ENCODE measurements around the gene PAGR1. TPM values are rescaled to one million over a fixed set of nuclear protein-coding genes. Genes with fewer than 3 reads are reported as not detected.

PAGR1 gene
- total RNA-seq, 1 donor from 2014 or later, result 47.2 TPM

DNA sequence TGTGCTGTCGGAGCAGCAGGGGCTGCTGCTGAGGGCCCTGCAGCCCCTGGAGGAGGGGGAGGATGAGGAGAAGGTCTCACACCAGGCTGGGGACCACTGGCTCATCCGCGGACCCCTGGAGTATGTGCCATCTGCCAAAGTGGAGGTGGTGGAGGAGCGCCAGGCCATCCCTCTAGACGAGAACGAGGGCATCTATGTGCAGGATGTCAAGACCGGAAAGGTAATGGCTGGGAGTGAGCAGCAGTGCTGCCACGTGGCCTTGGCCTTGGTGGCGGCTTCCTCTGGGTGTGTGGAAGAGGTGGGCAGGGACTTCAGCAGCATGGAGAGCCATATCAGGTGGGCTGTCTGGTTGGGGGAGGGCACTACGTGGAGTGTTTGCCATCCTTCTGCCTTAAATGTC, 24.3 kb downstream of the PAGR1 start:
- Histone ChIP-seq H3F3A (ENCODE audit: low read depth) (no peaks in the 10 kb centered on the region), H3K27me3 (no peaks in the 10 kb centered on the region), H3K79me2 (ENCODE audit: low read depth) (no peaks in the 10 kb centered on the region), H3K9me3 (ENCODE audit: low read depth) (no peaks in the 10 kb centered on the region), H3K9ac (no peak overlapping the region), H4K20me1 (ENCODE audit: low read depth) (no peaks in the 10 kb centered on the region), H3K4me1 (no peaks in the 10 kb centered on the region), H3K36me3 (no peaks in the 10 kb centered on the region), H3K4me2 (no peak overlapping the region), H3K27ac (no peak overlapping the region), H2AFZ (replicated peaks) (no peak overlapping the region), H3K4me3 (no peak overlapping the region)
- Mint-ChIP-seq H3K27ac (peak overlapping the region; percentile 46), H3K9me3 (no peaks in the 10 kb centered on the region), H3K4me1 (peaks cover 4% of the 10 kb centered on the region), H3K4me3 (no peak overlapping the region), H3K27me3 (ENCODE audit: insufficient read depth, low read depth) (peaks cover 4% of the 10 kb centered on the region), H3K36me3 (no peaks in the 10 kb centered on the region)
- no peak for TF ChIP-seq EZH2phosphoT487 (IDR thresholded peaks at IDR 0.05)
- no peak for DNase-seq (ENCODE audit: low spot score)

- H2AFZ ChIP-seq (replicated peaks), result no peak overlapping the region
- peaks cover 4% of the 10 kb centered on the region for H3K27me3 Mint-ChIP-seq (ENCODE audit: insufficient read depth, low read depth)
- no peak overlapping the region for H3K27ac Mint-ChIP-seq
- H3K4me3 Mint-ChIP-seq, result no peak overlapping the region
- H3K4me2 ChIP-seq, result no peak overlapping the region
- no peaks in the 10 kb centered on the region for H3K4me1 ChIP-seq
- H3K27me3 ChIP-seq, result no peaks in the 10 kb centered on the region
- no peaks in the 10 kb centered on the region for H4K20me1 ChIP-seq (ENCODE audit: low read depth)
- no peak overlapping the region for H3K9ac ChIP-seq
- H3K4me1 Mint-ChIP-seq, result no peaks in the 10 kb centered on the region
- no peak overlapping the region for H3K4me3 ChIP-seq
- H3F3A ChIP-seq (ENCODE audit: low read depth), result no peaks in the 10 kb centered on the region
- no peaks in the 10 kb centered on the region for H3K9me3 ChIP-seq (ENCODE audit: low read depth)
- no peak for DNase-seq (ENCODE audit: low spot score)
- TF ChIP-seq EZH2 (IDR thresholded peaks at IDR 0.05), result no peak
- no peak for TF ChIP-seq EZH2phosphoT487 (IDR thresholded peaks at IDR 0.05)
- TF ChIP-seq, protein P1, sequence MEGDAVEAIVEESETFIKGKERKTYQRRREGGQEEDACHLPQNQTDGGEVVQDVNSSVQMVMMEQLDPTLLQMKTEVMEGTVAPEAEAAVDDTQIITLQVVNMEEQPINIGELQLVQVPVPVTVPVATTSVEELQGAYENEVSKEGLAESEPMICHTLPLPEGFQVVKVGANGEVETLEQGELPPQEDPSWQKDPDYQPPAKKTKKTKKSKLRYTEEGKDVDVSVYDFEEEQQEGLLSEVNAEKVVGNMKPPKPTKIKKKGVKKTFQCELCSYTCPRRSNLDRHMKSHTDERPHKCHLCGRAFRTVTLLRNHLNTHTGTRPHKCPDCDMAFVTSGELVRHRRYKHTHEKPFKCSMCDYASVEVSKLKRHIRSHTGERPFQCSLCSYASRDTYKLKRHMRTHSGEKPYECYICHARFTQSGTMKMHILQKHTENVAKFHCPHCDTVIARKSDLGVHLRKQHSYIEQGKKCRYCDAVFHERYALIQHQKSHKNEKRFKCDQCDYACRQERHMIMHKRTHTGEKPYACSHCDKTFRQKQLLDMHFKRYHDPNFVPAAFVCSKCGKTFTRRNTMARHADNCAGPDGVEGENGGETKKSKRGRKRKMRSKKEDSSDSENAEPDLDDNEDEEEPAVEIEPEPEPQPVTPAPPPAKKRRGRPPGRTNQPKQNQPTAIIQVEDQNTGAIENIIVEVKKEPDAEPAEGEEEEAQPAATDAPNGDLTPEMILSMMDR (IDR thresholded peaks at IDR 0.05), result no peak
- no peaks in the 10 kb centered on the region for H3K36me3 ChIP-seq
- no peak overlapping the region for H3K27ac ChIP-seq
- H3K36me3 Mint-ChIP-seq, result no peaks in the 10 kb centered on the region
- H3K79me2 ChIP-seq (ENCODE audit: low read depth), result no peaks in the 10 kb centered on the region
- no peaks in the 10 kb centered on the region for H3K9me3 Mint-ChIP-seq
Observed at GRCh38 chr16:29841631-29842030, 25.7 kb downstream of the PAGR1 start.

DNA sequence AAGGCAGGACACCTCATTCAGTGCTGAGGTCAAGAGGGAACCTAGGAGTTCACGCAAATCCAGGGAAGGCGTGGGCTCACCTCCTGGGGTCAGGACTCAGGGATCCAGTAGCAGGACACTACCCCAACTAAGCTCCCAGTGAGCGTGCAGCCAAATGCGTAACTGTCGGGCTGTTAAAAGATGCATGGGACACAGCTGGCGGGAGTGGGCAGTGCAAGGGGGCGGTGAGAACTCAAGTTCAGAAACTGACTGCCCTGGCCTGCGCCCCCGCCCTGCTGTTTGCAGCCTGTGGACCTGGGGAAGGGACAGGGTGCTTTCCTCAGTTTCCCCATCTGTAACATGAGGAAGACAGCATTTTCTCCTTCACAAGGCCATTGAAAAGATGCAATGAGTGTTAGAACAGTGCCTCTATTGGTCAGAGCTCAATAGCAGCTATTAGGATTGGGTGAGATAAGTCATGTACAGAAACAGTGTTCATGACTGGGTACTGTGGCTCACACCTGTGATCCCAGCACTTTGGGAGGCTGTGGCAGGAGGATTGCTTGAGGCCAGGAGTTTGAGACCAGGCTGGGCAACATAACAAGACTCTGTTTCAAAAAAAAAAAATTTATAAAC, 26.9 kb downstream of the PAGR1 start:
- H3K4me3 ChIP-seq, result no peak overlapping the region
- Mint-ChIP-seq H3K27ac (no peak overlapping the region), H3K9me3 (no peaks in the 10 kb centered on the region), H3K4me3 (no peak overlapping the region), H3K4me1 (no peaks in the 10 kb centered on the region), H3K36me3 (no peaks in the 10 kb centered on the region), H3K27me3 (ENCODE audit: insufficient read depth, low read depth) (peaks cover 8% of the 10 kb centered on the region)
- no peak for DNase-seq (ENCODE audit: low spot score)
- H4K20me1 ChIP-seq (ENCODE audit: low read depth), result no peaks in the 10 kb centered on the region
- H3K27ac ChIP-seq, result no peak overlapping the region
- no peaks in the 10 kb centered on the region for H3K36me3 ChIP-seq
- H2AFZ ChIP-seq (replicated peaks), result no peak overlapping the region
- no peaks in the 10 kb centered on the region for H3K27me3 ChIP-seq
- no peaks in the 10 kb centered on the region for H3F3A ChIP-seq (ENCODE audit: low read depth)
- TF ChIP-seq EZH2 (IDR thresholded peaks at IDR 0.05), result no peak
- TF ChIP-seq EZH2phosphoT487 (IDR thresholded peaks at IDR 0.05), result no peak
- TF ChIP-seq, protein P1 (IDR thresholded peaks at IDR 0.05), result no peak
- no peaks in the 10 kb centered on the region for H3K79me2 ChIP-seq (ENCODE audit: low read depth)
- H3K4me1 ChIP-seq, result no peaks in the 10 kb centered on the region
- no peak overlapping the region for H3K4me2 ChIP-seq
- H3K9ac ChIP-seq, result no peak overlapping the region
- H3K9me3 ChIP-seq (ENCODE audit: low read depth), result no peaks in the 10 kb centered on the region

- H3K4me1 ChIP-seq, result no peaks in the 10 kb centered on the region
- no peak for DNase-seq (ENCODE audit: low spot score)
- H3K4me2 ChIP-seq, result no peak overlapping the region
- H3K79me2 ChIP-seq (ENCODE audit: low read depth), result no peaks in the 10 kb centered on the region
- H3K4me3 ChIP-seq, result no peak overlapping the region
- no peak overlapping the region for H3K27ac ChIP-seq
- Mint-ChIP-seq H3K4me3 (no peak overlapping the region), H3K36me3 (no peaks in the 10 kb centered on the region), H3K27me3 (ENCODE audit: insufficient read depth, low read depth) (peaks cover 6% of the 10 kb centered on the region), H3K27ac (no peak overlapping the region), H3K4me1 (no peaks in the 10 kb centered on the region), H3K9me3 (no peaks in the 10 kb centered on the region)
- TF ChIP-seq EZH2 (IDR thresholded peaks at IDR 0.05) (no peak), EZH2phosphoT487 (IDR thresholded peaks at IDR 0.05) (no peak)
- TF ChIP-seq, protein P1 (IDR thresholded peaks at IDR 0.05), result no peak
- no peaks in the 10 kb centered on the region for H3K36me3 ChIP-seq
- no peaks in the 10 kb centered on the region for H3K27me3 ChIP-seq
- H3K9me3 ChIP-seq (ENCODE audit: low read depth), result no peaks in the 10 kb centered on the region
- H3K9ac ChIP-seq, result no peak overlapping the region
- no peak overlapping the region for H2AFZ ChIP-seq (replicated peaks)
- H4K20me1 ChIP-seq (ENCODE audit: low read depth), result no peaks in the 10 kb centered on the region
- H3F3A ChIP-seq (ENCODE audit: low read depth), result no peaks in the 10 kb centered on the region
Observed at GRCh38 chr16:29843931-29844330, 28.0 kb downstream of the PAGR1 start.
